Neural cell (in vitro differentiated cells): Measurements from ENCODE around the gene CDH4. TPM values are rescaled to one million over a fixed set of nuclear protein-coding genes. Genes with fewer than 3 reads are reported as not detected.

ENCODE experiments used
- H2AFZ ChIP-seq: fragments of 200-600, 300-800 bp; sonication (generic), shearing (Covaris generic); 2 replicates; pipeline ENCODE4 v1.6.0; 2014; ENCODE audit warnings: low read depth, mild to moderate bottlenecking, antibody characterized with exemption, low read length, moderate library complexity
- H3F3A ChIP-seq: fragments of 200-600 bp; shearing (Covaris generic); 2 replicates; pipeline ENCODE4 v1.6.1; 2016; ENCODE audit warnings: mild to moderate bottlenecking, moderate library complexity, mixed read lengths, antibody characterized with exemption, low read length; ENCODE audit not compliant: insufficient read depth, poor library complexity, severe bottlenecking
- H3K27ac ChIP-seq: fragments of 200-600, 300-800 bp; sonication (generic), shearing (Covaris generic); 2 replicates; pipeline ENCODE4 v1.5.1; 2014; ENCODE audit warnings: mild to moderate bottlenecking, low read length, moderate library complexity
- H3K27me3 ChIP-seq: fragments of 300-800, 200-600 bp; sonication (generic), shearing (Covaris generic); 2 replicates; pipeline ENCODE4 v1.6.0; 2014; ENCODE audit warnings: mild to moderate bottlenecking, low read depth, low read length, moderate library complexity; ENCODE audit not compliant: insufficient read depth
- H3K36me3 ChIP-seq: fragments of 300-800, 200-600 bp; sonication (generic), shearing (Covaris generic); 2 replicates; pipeline ENCODE4 v1.5.1; 2014; ENCODE audit warnings: mild to moderate bottlenecking, antibody characterized with exemption, low read length, moderate library complexity; ENCODE audit not compliant: insufficient read depth
- H3K4me2 ChIP-seq: fragments of 300-800, 200-600 bp; sonication (generic), shearing (Covaris generic); 2 replicates; pipeline ENCODE4 v1.6.0; 2014; ENCODE audit warnings: mild to moderate bottlenecking, low read length
- H3K4me3 ChIP-seq: fragments of 300-800, 200-600 bp; sonication (generic), shearing (Covaris generic); 2 replicates; pipeline ENCODE4 v1.5.1; 2014; ENCODE audit warnings: mild to moderate bottlenecking, low read length, moderate library complexity
- H3K79me2 ChIP-seq: fragments of 200-600 bp; shearing (Covaris generic); replicated peaks from 2 replicates; pipeline ENCODE4 v1.6.0; 2014; ENCODE audit warnings: mild to moderate bottlenecking, low read length, moderate library complexity; ENCODE audit not compliant: insufficient read depth
- H3K9ac ChIP-seq: fragments of 300-800, 200-600 bp; sonication (generic), shearing (Covaris generic); 2 replicates; pipeline ENCODE4 v1.6.1; 2016; ENCODE audit warnings: mild to moderate bottlenecking, low read length, mixed read lengths
- H3K9me2 ChIP-seq: fragments of 200-600 bp; shearing (Covaris generic); 2 replicates; pipeline ENCODE4 v1.6.1; 2016; ENCODE audit warnings: mild to moderate bottlenecking, low read length, mixed read lengths; ENCODE audit not compliant: insufficient read depth
- H3K9me3 ChIP-seq: fragments of 200-600, 300-800 bp; sonication (generic), shearing (Covaris generic); 2 replicates; pipeline ENCODE4 v1.6.1; 2016; ENCODE audit warnings: mild to moderate bottlenecking, mixed run types, low read length, moderate library complexity, mixed read lengths
- H4K20me1 ChIP-seq: fragments of 200-600 bp; shearing (Covaris generic); 2 replicates; pipeline ENCODE4 v1.6.1; 2016; ENCODE audit warnings: mild to moderate bottlenecking, mixed run types; ENCODE audit not compliant: insufficient read depth
- CTCF ChIP-seq: fragments of 450-650 bp; IDR thresholded peaks from 2 replicates; pipeline ENCODE4 v1.5.1; 2014; ENCODE audit warnings: antibody characterized with exemption, mild to moderate bottlenecking, moderate library complexity; ENCODE audit not compliant: poor library complexity, severe bottlenecking
- EP300 ChIP-seq: fragments of 450-650 bp; conservative IDR thresholded peaks from 2 replicates; pipeline ENCODE4 v1.6.1; 2014; ENCODE audit warnings: antibody characterized with exemption, mild to moderate bottlenecking, moderate library complexity; ENCODE audit not compliant: poor library complexity, severe bottlenecking
- EZH2 ChIP-seq: fragments of 200-600, 300-800 bp; shearing (Covaris generic), sonication (generic); IDR thresholded peaks from 2 replicates; pipeline ENCODE4 v1.6.1; 2014; ENCODE audit warnings: antibody characterized with exemption, low read length, borderline replicate concordance, mild to moderate bottlenecking; ENCODE audit not compliant: insufficient read depth, poor library complexity, severe bottlenecking
- MXI1 ChIP-seq: fragments of 450-650 bp; conservative IDR thresholded peaks from 2 replicates; pipeline ENCODE4 v1.6.1; 2014; ENCODE audit warnings: antibody characterized with exemption, mild to moderate bottlenecking; ENCODE audit not compliant: poor library complexity, severe bottlenecking
- POLR2AphosphoS5 ChIP-seq: IDR thresholded peaks from 2 replicates; pipeline ENCODE4 v1.6.1; 2012
- RAD21 ChIP-seq: fragments of 450-650 bp; conservative IDR thresholded peaks from 2 replicates; pipeline ENCODE4 v1.6.1; 2014; ENCODE audit warnings: antibody characterized with exemption, mild to moderate bottlenecking, moderate library complexity
- REST ChIP-seq: IDR thresholded peaks from 2 replicates; pipeline ENCODE4 v1.6.1; 2012; ENCODE audit warnings: borderline replicate concordance
- SMC3 ChIP-seq: fragments of 450-650 bp; conservative IDR thresholded peaks from 2 replicates; pipeline ENCODE4 v1.6.1; 2014; ENCODE audit warnings: antibody characterized with exemption, mild to moderate bottlenecking, moderate library complexity; ENCODE audit not compliant: poor library complexity
- TAF1 ChIP-seq: IDR thresholded peaks from 2 replicates; pipeline ENCODE4 v1.6.1; 2012; ENCODE audit warnings: low read depth
- polyA plus RNA-seq: library from polyadenylated mRNA; depleted of rRNA; stranded (reverse); fragments of >200 nt; gene quantifications from 2 replicates; pipeline ENCODE4 v1.2.3, GENCODE V29; 2014

The CDH4 gene
- polyA plus RNA-seq, 1 donor from 2014 or later, result 24.6 TPM

DNA sequence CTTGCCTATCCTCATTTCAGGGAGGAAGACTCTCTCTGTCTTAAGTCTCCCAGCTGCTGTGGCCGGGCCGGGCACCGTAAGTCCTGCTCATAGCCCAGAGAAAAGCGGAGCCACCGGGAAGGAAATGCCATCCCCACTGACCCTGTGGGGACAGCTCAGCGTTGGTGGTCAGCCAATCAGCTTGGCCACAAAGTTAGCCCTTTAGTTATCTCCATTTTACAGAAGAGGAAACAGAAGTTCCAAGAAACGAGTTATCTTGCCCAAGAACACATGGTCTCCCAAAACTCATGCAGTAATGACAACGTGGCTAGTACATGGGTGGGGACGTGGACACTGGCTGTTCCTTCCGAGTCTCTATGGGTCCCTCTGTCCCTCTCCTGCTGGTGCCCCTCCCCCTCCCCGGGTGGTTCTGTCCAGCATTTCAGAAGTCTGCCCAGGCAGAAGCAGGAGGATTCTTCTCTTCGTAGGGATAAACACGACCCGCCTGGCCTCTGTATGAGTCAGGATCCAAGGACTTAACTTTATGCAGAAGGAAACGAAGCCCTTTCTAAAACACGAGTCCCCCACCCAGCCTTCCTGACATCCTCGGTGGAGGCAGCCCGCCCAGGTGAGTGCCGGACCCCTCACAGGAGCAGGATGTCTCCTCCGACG, 273.8 kb downstream of the CDH4 start:
- H4K20me1 ChIP-seq, result no peaks in the 10 kb centered on the region
- H2AFZ ChIP-seq, result no peak overlapping the region
- no peaks in the 10 kb centered on the region for H3K27me3 ChIP-seq
- no peak overlapping the region for H3K9ac ChIP-seq
- TF ChIP-seq SMC3 (no peak), MXI1 (no peak), POLR2AphosphoS5 (no peak), REST (no peak), RAD21 (no peak), EP300 (no peak), CTCF (no peak), TAF1 (no peak), EZH2 (no peak)
- no peak overlapping the region for H3K4me2 ChIP-seq
- H3K9me2 ChIP-seq, result no peaks in the 10 kb centered on the region
- no peaks in the 10 kb centered on the region for H3F3A ChIP-seq
- H3K27ac ChIP-seq, result no peak overlapping the region
- H3K79me2 ChIP-seq, result no peaks in the 10 kb centered on the region
- H3K4me3 ChIP-seq, result no peak overlapping the region
- no peaks in the 10 kb centered on the region for H3K9me3 ChIP-seq
- no peaks in the 10 kb centered on the region for H3K36me3 ChIP-seq

- Histone ChIP-seq H3K4me2 (no peak overlapping the region), H3K9me2 (no peaks in the 10 kb centered on the region)
- TF ChIP-seq POLR2AphosphoS5 (no peak), EZH2 (no peak), MXI1 (no peak), TAF1 (no peak), RAD21 (no peak), EP300 (no peak), REST (no peak), CTCF (no peak), SMC3 (no peak)
These were observed 274.8 kb downstream of the CDH4 start for GRCh38 chr20:61526907-61527306.

More at GRCh38 chr20:61526907-61527306, 274.8 kb downstream of the CDH4 start:
- H3K9me3 ChIP-seq, result no peaks in the 10 kb centered on the region
- H3K27me3 ChIP-seq, result no peaks in the 10 kb centered on the region
- H3K27ac ChIP-seq, result no peak overlapping the region
- H3K36me3 ChIP-seq, result no peaks in the 10 kb centered on the region
- no peak overlapping the region for H3K9ac ChIP-seq
- H2AFZ ChIP-seq, result no peak overlapping the region
- no peaks in the 10 kb centered on the region for H3K79me2 ChIP-seq
- H3K4me3 ChIP-seq, result no peak overlapping the region
- H4K20me1 ChIP-seq, result no peaks in the 10 kb centered on the region
- no peaks in the 10 kb centered on the region for H3F3A ChIP-seq
